ENCODE results near the gene ATP5F1A. TPM values are rescaled to one million over a fixed set of nuclear protein-coding genes. Genes with fewer than 3 reads are reported as not detected.

Gene ATP5F1A
- total RNA-seq, 1 experiment from 2014 or later: 625 TPM

DNA sequence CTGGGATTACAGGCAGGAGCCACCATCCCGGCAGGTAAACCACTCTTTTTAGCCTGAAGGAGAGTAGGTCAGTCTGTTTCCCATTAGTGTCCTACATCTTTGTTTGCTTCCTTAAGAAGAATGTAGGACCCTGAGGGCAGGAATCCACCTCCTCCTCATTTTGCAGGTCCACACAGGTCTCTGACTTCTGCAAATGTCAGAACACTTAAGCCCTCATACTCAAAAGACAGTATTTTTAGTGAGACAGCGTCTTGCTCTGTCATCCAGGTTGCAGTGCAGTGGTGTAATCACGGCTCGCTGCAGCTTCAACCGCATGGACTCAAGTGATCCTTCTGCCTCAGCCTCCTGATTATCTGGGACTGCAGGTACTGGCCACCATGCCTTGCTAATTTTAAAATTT, 35.3 kb downstream of the ATP5F1A start:
- Histone ChIP-seq H2BK5ac (ENCODE audit: insufficient read length, low read length) (no peak overlapping the region), H2BK20ac (ENCODE audit: low read depth, low read length, poor library complexity, severe bottlenecking) (no peak overlapping the region), H3K4me1 (ENCODE audit: insufficient read depth, low read length) (no peaks in the 10 kb centered on the region), H4K20me1 (ENCODE audit: control insufficient read depth, insufficient read depth, insufficient read length) (no peaks in the 10 kb centered on the region), H2AK5ac (ENCODE audit: insufficient read length, low read length) (no peak overlapping the region), H2AFZ (ENCODE audit: low read length) (no peak overlapping the region), H3K27me3 (ENCODE audit: insufficient read depth, low read length) (no peaks in the 10 kb centered on the region), H4K8ac (replicated peaks; ENCODE audit: insufficient read length, low read depth, low read length) (no peak overlapping the region), H3K56ac (ENCODE audit: insufficient read length, low read depth, low read length) (no peak overlapping the region), H2BK12ac (ENCODE audit: insufficient read length, low read depth, low read length) (no peak overlapping the region), H3K4me2 (ENCODE audit: insufficient read depth, insufficient read length, low read length) (no peak overlapping the region), H3K4ac (ENCODE audit: low read depth, low read length) (no peak overlapping the region), H4K91ac (ENCODE audit: insufficient read length, low read depth, low read length) (no peak overlapping the region), H3K79me2 (ENCODE audit: insufficient read depth, low read length) (no peaks in the 10 kb centered on the region), H3K14ac (ENCODE audit: insufficient read depth, low read length) (no peak overlapping the region), H3K9ac (ENCODE audit: extremely low read depth, insufficient read length, low read length) (no peak overlapping the region), H3K23ac (ENCODE audit: insufficient read length, low read depth, low read length) (no peak overlapping the region), H3K9me3 (ENCODE audit: control insufficient read depth, low read depth, low read length) (no peaks in the 10 kb centered on the region), H2BK15ac (ENCODE audit: low read depth, low read length) (no peak overlapping the region), H3K27ac (ENCODE audit: insufficient read length, low read depth, low read length) (no peak overlapping the region), H3K23me2 (ENCODE audit: insufficient read length, low read depth, low read length, poor library complexity, severe bottlenecking) (no peaks in the 10 kb centered on the region), H2BK120ac (ENCODE audit: low read depth, low read length, poor library complexity, severe bottlenecking) (no peak overlapping the region), H4K5ac (ENCODE audit: insufficient read length, low read depth, low read length) (no peak overlapping the region), H3K79me1 (ENCODE audit: insufficient read depth, low read depth, low read length, poor library complexity, severe bottlenecking) (no peaks in the 10 kb centered on the region), H3T11ph (ENCODE audit: low read length) (no peak overlapping the region), H3K18ac (ENCODE audit: insufficient read length, low read depth, low read length) (no peak overlapping the region)
- Mint-ChIP-seq H3K27ac (no peak overlapping the region), H3K4me1 (peaks cover 0 to 5% of the 10 kb centered on the region in 2 experiments; a peak in 2 of 4 replicates), H3K4me3 (no peak overlapping the region), H3K9me3 (0 out of 5 replicates have a peak, but pooled peaks cover 0 to 1% of the 10 kb centered on the region in 2 experiments), H3K36me3 (ENCODE audit: insufficient read depth in 1 of 3, low read depth in 3 of 3) (no peaks in the 10 kb centered on the region), H3K27me3 (ENCODE audit: low read depth) (no peaks in the 10 kb centered on the region)
- DNase-seq: no peak
- TF ChIP-seq, protein P1, sequence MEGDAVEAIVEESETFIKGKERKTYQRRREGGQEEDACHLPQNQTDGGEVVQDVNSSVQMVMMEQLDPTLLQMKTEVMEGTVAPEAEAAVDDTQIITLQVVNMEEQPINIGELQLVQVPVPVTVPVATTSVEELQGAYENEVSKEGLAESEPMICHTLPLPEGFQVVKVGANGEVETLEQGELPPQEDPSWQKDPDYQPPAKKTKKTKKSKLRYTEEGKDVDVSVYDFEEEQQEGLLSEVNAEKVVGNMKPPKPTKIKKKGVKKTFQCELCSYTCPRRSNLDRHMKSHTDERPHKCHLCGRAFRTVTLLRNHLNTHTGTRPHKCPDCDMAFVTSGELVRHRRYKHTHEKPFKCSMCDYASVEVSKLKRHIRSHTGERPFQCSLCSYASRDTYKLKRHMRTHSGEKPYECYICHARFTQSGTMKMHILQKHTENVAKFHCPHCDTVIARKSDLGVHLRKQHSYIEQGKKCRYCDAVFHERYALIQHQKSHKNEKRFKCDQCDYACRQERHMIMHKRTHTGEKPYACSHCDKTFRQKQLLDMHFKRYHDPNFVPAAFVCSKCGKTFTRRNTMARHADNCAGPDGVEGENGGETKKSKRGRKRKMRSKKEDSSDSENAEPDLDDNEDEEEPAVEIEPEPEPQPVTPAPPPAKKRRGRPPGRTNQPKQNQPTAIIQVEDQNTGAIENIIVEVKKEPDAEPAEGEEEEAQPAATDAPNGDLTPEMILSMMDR (conservative IDR thresholded peaks at IDR 0.05): no peak
- no CpG with 5 or more reads among the region's 5 CpGs for WGBS (ENCODE audit: extremely low coverage, insufficient read length, low lambda C conversion rate)
